HUES64 (cell line): ENCODE measurements around the gene ARHGEF28.

Experiments
- H3K27ac ChIP-seq: 2 replicates; pipeline ENCODE4 v1.7.0; 2013; ENCODE audit warnings: low read depth, low read length, inconsistent platforms
- H3K27me3 ChIP-seq: 2 replicates; pipeline ENCODE4 v1.6.1; 2013; ENCODE audit warnings: mild to moderate bottlenecking, low read length; ENCODE audit not compliant: insufficient read depth
- H3K36me3 ChIP-seq: 2 replicates; pipeline ENCODE4 v1.6.1; 2013; ENCODE audit warnings: mild to moderate bottlenecking, low read length; ENCODE audit not compliant: insufficient read depth
- H3K4me1 ChIP-seq: 2 replicates; pipeline ENCODE4 v1.6.1; 2013; ENCODE audit warnings: mild to moderate bottlenecking, low read length, moderate library complexity; ENCODE audit not compliant: insufficient read depth
- H3K4me3 ChIP-seq: 2 replicates; pipeline ENCODE4 v1.5.1; 2013; ENCODE audit warnings: mild to moderate bottlenecking, low read length, moderate library complexity
- H3K9ac ChIP-seq: 2 replicates; pipeline ENCODE4 v1.6.1; 2013; ENCODE audit warnings: mild to moderate bottlenecking, low read depth, low read length
- H3K9me3 ChIP-seq: 2 replicates; pipeline ENCODE4 v1.6.1; 2013; ENCODE audit warnings: low read depth, low read length; ENCODE audit not compliant: insufficient read depth
- WGBS: fragments of 150-250, 120-280 bp; methylation state at CpG from one replicate; pipeline ENCODE4 v1.1.7; 2013; ENCODE audit warnings: missing lambda C conversion rate; 5-methylcytosine and 5-hydroxymethylcytosine counted together

The ARHGEF28 gene

GRCh38 chr5:73861313-73861988 is 235.5 kb downstream of the ARHGEF28 start:
- Histone ChIP-seq H3K4me1 (no peaks in the 10 kb centered on the region), H3K9me3 (no peaks in the 10 kb centered on the region)
- 96% methylated on average over 3 of the region's 4 CpGs for WGBS

DNA sequence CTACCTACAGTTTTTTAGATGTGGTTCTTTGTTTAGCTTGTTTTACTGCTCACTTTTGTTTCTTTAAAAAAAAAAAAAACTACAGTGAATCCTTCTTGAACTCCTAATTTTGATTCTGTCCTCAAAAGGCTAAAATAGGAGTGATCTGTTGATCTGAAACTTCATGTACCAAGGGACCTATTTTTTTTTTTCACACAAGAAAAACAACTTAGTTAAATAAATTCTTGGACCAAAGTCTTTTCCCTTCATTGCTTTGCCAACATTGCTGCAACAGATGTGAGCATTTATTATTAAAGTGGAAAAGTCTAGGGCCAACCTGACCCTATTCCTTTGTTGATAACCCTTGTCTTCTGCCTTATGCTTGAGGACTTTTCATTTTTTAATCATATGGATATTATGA is 236.8 kb downstream of the ARHGEF28 start:
- H3K36me3 ChIP-seq: no peaks in the 10 kb centered on the region
- no peak overlapping the region for H3K27ac ChIP-seq
- H3K4me1 ChIP-seq: no peaks in the 10 kb centered on the region
- no peak overlapping the region for H3K9ac ChIP-seq
- H3K9me3 ChIP-seq: no peaks in the 10 kb centered on the region
- no peak overlapping the region for H3K4me3 ChIP-seq
- no peaks in the 10 kb centered on the region for H3K27me3 ChIP-seq

More at GRCh38 chr5:73861313-73861988, 235.5 kb downstream of the ARHGEF28 start:
- no peak overlapping the region for H3K9ac ChIP-seq
- H3K27ac ChIP-seq: no peak overlapping the region
- H3K27me3 ChIP-seq: no peaks in the 10 kb centered on the region
- H3K4me3 ChIP-seq: no peak overlapping the region
- no peaks in the 10 kb centered on the region for H3K36me3 ChIP-seq

DNA sequence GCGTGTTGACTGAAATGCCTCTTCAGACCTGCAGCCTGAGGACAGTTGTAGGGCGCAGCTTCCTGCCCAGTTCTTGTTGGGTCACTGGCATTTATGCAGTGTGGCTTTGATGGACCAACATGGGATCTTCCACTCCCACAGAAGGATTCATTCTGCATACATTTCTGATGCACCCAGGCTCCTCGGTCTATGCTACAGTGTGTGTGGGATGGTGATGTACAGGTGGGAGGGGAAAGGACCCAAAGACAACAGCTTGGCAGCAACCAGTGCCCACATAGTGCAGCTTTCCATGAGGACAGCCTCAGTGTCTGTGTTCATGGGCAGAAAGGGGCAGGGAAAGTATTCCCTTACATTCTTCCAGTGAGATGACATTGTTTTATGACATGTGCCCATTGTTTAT is 237.9 kb downstream of the ARHGEF28 start:
- H3K36me3 ChIP-seq: no peaks in the 10 kb centered on the region
- no peak overlapping the region for H3K9ac ChIP-seq
- no peaks in the 10 kb centered on the region for H3K9me3 ChIP-seq
- no peak overlapping the region for H3K27ac ChIP-seq
- no peaks in the 10 kb centered on the region for H3K27me3 ChIP-seq
- whole genome bisulfite sequencing: 94% methylated on average over 3 of the region's 3 CpGs
- no peaks in the 10 kb centered on the region for H3K4me1 ChIP-seq
- no peak overlapping the region for H3K4me3 ChIP-seq

- Histone ChIP-seq H3K9me3 (no peaks in the 10 kb centered on the region), H3K36me3 (no peaks in the 10 kb centered on the region), H3K9ac (no peak overlapping the region), H3K4me3 (no peak overlapping the region), H3K27me3 (no peaks in the 10 kb centered on the region), H3K27ac (no peak overlapping the region), H3K4me1 (no peaks in the 10 kb centered on the region)
- 95% methylated on average over 1 of the region's 1 CpG for WGBS
Observed at GRCh38 chr5:73865315-73865714, 239.3 kb downstream of the ARHGEF28 start.

GRCh38 chr5:73867345-73868335 is 241.6 kb downstream of the ARHGEF28 start:
- H3K36me3 ChIP-seq: no peaks in the 10 kb centered on the region
- H3K4me3 ChIP-seq: no peak overlapping the region
- H3K27me3 ChIP-seq: no peaks in the 10 kb centered on the region
- no peak overlapping the region for H3K9ac ChIP-seq
- no peak overlapping the region for H3K27ac ChIP-seq
- no peaks in the 10 kb centered on the region for H3K9me3 ChIP-seq
- WGBS: 96% methylated on average over 4 of the region's 5 CpGs
- no peaks in the 10 kb centered on the region for H3K4me1 ChIP-seq

DNA sequence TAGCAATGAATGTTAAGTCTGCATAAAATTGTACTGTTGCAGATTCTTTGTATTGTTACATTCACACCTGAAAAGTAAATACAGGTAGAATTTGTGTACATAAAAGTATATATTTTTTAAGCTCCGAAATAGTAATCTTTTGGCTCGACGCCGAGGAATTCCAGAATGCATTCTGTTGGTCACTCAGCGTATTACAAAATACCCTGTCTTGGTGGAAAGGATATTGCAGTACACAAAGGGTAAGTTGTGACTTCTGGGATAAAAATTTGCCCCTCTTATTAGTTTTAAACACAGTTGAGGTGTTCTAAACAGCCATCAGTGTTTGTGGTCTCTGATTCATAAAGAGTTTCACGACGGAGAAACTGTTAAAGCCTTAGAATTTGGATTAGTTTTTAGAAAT is 257.6 kb downstream of the ARHGEF28 start:
- Histone ChIP-seq H3K36me3 (no peaks in the 10 kb centered on the region), H3K27me3 (no peaks in the 10 kb centered on the region), H3K27ac (no peak overlapping the region), H3K4me1 (no peaks in the 10 kb centered on the region), H3K4me3 (no peak overlapping the region), H3K9me3 (peaks cover 12% of the 10 kb centered on the region; the same call in 1 of the 2 replicates), H3K9ac (no peak overlapping the region)
- 93% methylated on average over 7 of the region's 7 CpGs for WGBS

DNA sequence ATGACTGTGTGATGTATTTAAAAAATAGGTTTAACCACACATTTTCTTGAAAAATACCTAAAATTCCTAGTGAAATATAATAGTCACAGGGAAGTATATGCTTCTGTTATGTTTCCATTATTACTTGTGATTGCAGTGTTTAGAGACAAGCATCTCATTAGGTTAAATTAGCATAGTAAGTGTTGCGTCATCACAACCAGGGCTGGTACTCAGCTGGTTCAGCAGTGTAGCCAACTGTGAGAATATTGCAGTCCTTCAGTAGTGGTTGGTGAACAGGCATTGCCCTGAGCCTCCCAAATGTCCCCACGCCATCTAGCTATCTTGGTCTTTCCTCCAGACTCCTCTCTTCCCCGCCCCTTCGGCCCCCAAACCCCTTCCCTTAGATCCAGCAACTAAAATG is 261.7 kb downstream of the ARHGEF28 start:
- H3K27ac ChIP-seq: no peak overlapping the region
- no peaks in the 10 kb centered on the region for H3K9me3 ChIP-seq
- no peaks in the 10 kb centered on the region for H3K4me1 ChIP-seq
- H3K4me3 ChIP-seq: no peak overlapping the region
- 87% methylated on average over 4 of the region's 4 CpGs for WGBS
- no peaks in the 10 kb centered on the region for H3K36me3 ChIP-seq
- no peak overlapping the region for H3K9ac ChIP-seq
- H3K27me3 ChIP-seq: no peaks in the 10 kb centered on the region

- 96% methylated on average over 4 of the region's 4 CpGs for WGBS
Observed at GRCh38 chr5:73890569-73890968, 264.6 kb downstream of the ARHGEF28 start.

DNA sequence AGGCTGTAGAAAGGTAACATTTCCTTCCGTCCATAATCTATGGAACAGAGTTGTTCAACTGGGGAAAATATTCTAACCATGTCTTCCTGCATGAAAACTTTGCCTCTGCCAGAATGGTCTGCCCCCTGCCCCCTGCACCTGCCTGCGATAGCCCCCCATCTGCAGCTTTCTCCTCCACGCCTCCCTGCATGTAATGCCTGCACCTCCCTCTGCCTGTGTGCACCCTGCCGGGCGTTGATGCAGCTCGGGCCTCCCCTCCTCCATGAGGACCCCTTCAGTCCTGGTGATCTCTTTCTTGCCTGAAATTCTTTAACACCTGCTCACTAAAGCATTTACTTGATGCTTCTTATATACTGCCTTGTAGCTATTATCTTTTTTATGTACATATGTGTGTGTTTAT is 266.2 kb downstream of the ARHGEF28 start:
- H3K4me3 ChIP-seq: no peak overlapping the region
- H3K9ac ChIP-seq: no peak overlapping the region
- no peaks in the 10 kb centered on the region for H3K9me3 ChIP-seq
- no peaks in the 10 kb centered on the region for H3K27me3 ChIP-seq
- no peaks in the 10 kb centered on the region for H3K36me3 ChIP-seq
- 89% methylated on average over 6 of the region's 6 CpGs for WGBS
- H3K27ac ChIP-seq: no peak overlapping the region
- no peaks in the 10 kb centered on the region; the same call in 1 of the 2 replicates for H3K4me1 ChIP-seq

More at GRCh38 chr5:73890569-73890968, 264.6 kb downstream of the ARHGEF28 start:
- H3K4me1 ChIP-seq: no peaks in the 10 kb centered on the region; the same call in 1 of the 2 replicates
- H3K27ac ChIP-seq: no peak overlapping the region
- H3K9ac ChIP-seq: no peak overlapping the region
- no peaks in the 10 kb centered on the region for H3K36me3 ChIP-seq
- H3K9me3 ChIP-seq: no peaks in the 10 kb centered on the region
- H3K4me3 ChIP-seq: no peak overlapping the region
- no peaks in the 10 kb centered on the region for H3K27me3 ChIP-seq

DNA sequence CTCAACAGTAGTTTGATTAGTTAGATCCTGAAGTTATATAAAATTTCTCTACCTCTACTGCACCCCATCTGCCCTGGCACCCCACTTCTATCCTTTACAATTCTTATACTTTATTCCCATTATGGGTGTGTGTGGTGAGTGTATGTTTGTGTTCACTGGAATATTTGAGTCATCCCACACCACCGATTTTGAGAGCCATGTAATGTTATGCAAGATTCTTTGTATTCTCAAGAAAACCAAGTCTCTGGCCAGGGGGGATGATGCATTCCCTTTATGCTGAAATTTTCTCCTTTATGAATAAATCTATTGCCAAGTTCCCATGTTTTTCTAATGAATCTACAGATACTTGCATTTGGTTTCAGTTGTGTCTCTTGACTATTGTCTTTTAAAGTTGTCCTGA is 266.8 kb downstream of the ARHGEF28 start:
- H3K36me3 ChIP-seq: no peaks in the 10 kb centered on the region
- WGBS: 88% methylated on average over 1 of the region's 1 CpG
- H3K4me3 ChIP-seq: no peak overlapping the region
- no peak overlapping the region for H3K9ac ChIP-seq
- no peaks in the 10 kb centered on the region; the same call in 1 of the 2 replicates for H3K4me1 ChIP-seq
- no peaks in the 10 kb centered on the region for H3K9me3 ChIP-seq
- no peaks in the 10 kb centered on the region for H3K27me3 ChIP-seq
- no peak overlapping the region for H3K27ac ChIP-seq

DNA sequence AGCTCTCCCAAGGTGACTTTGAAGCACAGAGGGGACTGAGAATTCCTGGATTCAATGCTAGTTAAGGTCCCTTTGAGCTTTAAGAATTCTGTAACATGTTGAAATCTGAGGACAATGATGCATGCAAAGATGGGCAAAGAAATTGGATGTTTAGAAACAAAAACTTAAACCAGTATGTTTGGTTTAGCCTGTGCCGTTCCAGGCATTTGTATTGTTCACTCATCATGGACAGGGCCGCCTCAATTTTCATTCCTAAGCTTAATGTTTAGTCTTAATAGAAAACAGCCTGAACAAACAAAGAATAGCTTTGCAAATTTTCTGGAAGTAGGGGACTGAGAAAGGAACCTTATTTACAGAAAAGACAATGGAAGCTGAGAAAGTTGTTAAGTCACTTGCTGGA is 267.8 kb downstream of the ARHGEF28 start:
- Histone ChIP-seq H3K4me3 (no peak overlapping the region), H3K9ac (no peak overlapping the region), H3K27me3 (no peaks in the 10 kb centered on the region), H3K36me3 (no peaks in the 10 kb centered on the region), H3K9me3 (no peaks in the 10 kb centered on the region), H3K27ac (no peak overlapping the region), H3K4me1 (no peaks in the 10 kb centered on the region; the same call in 1 of the 2 replicates)
- 100% methylated on average over 2 of the region's 2 CpGs for WGBS
